IPS DF 4.7 (cell line): ENCODE measurements around the gene SPTA1.

ENCODE experiments used
- DNase-seq: peaks from one replicate; pipeline ENCODE4 v3.0.0-alpha.2; 2013; ENCODE audit warnings: low spot score; ENCODE audit errors: extremely low read depth

SPTA1 gene

DNA sequence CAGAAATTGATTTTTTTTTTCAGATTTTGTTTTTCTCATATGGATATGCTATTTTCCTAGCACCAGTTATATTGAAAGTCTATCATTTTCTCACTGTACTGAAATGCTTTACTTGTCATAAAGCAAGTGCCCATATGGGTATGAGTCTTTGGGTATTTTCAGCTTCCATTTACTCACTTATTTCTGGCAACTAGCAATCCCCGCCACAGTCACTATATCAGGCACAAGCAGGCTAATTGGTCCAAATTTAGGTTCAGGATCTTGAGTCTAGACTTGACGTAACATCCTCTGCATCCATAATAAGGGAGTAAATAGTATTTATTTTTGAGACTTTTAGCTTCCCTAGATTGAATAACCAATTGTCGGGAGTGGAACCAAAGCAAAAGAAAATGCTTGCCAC, 109.0 kb downstream of the SPTA1 start:
- DNase-seq = no peak

DNA sequence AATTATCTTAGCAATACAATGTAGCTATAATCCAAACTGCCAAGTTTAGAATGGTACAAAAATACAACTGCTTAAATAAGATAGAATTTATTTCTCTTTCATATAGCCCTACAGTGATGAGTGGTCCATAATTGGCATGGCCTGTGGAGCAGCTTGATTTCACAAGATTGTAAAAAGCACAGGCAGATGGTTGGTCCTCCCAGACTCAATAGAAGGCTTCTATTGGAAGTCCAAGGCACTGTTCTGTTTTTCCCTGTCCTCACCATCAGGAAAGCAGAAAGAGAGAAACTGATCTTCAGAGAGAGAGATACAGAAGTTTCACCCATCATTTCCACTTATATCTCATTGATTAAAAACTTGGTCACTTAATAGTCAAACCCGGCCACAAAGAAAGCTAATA, 114.3 kb downstream of the SPTA1 start:
- no peak for DNase-seq

DNA sequence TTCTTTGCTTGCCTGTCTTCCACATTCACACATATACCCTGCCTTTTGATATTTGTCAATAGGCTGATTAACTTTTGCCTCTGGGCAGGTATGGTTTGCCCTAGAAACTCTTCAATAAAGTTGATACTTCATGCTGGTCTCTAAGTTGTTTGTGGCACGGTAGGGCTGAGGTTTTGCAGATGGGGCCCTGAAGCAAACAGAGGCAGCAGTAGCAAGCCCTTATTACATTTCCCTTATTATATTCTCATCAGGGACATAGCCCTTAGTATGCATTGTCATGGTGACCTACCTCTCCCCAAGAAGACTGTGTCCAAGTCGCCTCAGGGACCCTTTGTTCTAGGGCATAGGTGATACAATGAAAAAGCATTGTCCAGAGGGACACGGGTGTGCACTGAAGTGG, 116.0 kb downstream of the SPTA1 start, which contains the start of gene OR6P1:
OR6P1 (minus strand) TSS at position 101 of the 400 bp plus-strand sequence. CDS start 6,976 bp downstream, outside the sequence.
- no peak for DNase-seq

DNA sequence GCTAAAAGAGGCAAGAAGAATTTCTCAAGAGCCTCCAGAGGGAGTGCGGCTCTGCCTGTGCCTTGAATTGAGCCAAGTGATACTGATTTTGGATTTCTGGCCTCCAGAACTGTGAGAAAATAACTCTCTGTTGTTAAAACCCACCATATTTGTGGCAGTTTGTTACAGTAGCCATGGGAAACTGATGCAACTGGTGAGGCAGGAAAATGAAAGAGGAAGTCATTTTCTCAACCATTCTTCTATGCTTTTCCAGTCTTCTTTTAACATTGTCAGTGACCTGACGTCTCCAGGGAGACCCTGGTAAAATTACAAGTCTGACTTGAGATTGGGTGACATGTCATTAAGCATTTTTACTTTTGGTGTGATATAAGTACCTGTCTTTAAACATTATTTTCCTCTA, 121.9 kb downstream of the SPTA1 start:
- DNase-seq = no peak

DNA sequence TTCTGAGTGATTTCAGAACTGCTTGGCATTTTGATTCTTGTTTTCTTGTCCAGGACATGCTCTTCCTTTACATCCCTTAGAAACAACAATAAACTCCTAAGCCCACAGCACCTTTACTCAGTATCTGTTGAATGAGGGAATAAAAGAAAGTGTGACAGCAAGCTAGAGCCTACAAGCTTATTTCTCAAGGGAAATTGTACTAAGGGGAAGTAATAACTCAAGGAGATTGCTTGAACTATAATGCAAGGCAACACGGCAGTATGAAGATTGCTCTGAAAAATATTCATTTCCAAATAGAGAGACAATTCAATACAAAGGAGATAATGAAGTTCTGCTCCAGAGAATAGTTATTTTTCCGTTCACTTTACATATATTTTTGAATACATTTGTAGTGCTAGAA, 122.7 kb downstream of the SPTA1 start:
- DNase-seq = no peak
